Muscle of back (tissue), 11 donors: ENCODE results near the gene LPAR5. TPM values are rescaled to one million over a fixed set of nuclear protein-coding genes. Genes with fewer than 3 reads are reported as not detected.
"Not testable (repeated sequence)": the region's sequence is repeated elsewhere in the genome, so short reads cannot be mapped to it uniquely, and the experiment has no call there.

Source experiments
- DNase-seq, 3 donors: peaks; one replicate each; pipeline versions ENCODE4 v3.0.0 to v3.0.0-alpha.2; 2013
- polyA plus RNA-seq, 10 donors: library from polyadenylated mRNA; unstranded; fragments of 120-200 nt; gene quantifications; one replicate each; pipeline ENCODE4 v1.2.1, GENCODE V29; 2013; ENCODE audit not compliant: insufficient read length in 10 of 10

LPAR5 gene
- polyA plus RNA-seq, 10 donors: 0.99 to 2.3 (median 1.5) TPM

GRCh38 chr12:6607751-6608591, 27.8 kb downstream of the LPAR5 start:
- peak; percentile 48 to 86 (median 66) for DNase-seq

GRCh38 chr12:6606331-6607131, 29.2 kb downstream of the LPAR5 start:
- peak in 2 of 3 donors; percentile 58 to 76 for DNase-seq

GRCh38 chr12:6605421-6606330, 30.1 kb downstream of the LPAR5 start:
- peak in 1 of 3 donors; percentile 51 for DNase-seq

- no peak for DNase-seq
Observed at GRCh38 chr12:6604259-6605029, 31.3 kb downstream of the LPAR5 start.

GRCh38 chr12:6603095-6603567, 32.6 kb downstream of the LPAR5 start:
- peak in 2 of 3 donors; percentile 38 to 56 for DNase-seq

- no peak for DNase-seq
Observed at GRCh38 chr12:6602526-6602925, 33.2 kb downstream of the LPAR5 start.

GRCh38 chr12:6595673-6596072, 40.1 kb downstream of the LPAR5 start:
- not testable (repeated sequence) for DNase-seq

- DNase-seq: no peak
Observed at GRCh38 chr12:6592087-6592486, 43.7 kb downstream of the LPAR5 start.

- not testable (repeated sequence) for DNase-seq
Observed at GRCh38 chr12:6586569-6586968, 49.2 kb downstream of the LPAR5 start.

GRCh38 chr12:6584293-6584692, 51.5 kb downstream of the LPAR5 start:
- no peak for DNase-seq

GRCh38 chr12:6582959-6583358, 52.8 kb downstream of the LPAR5 start:
- DNase-seq: no peak

GRCh38 chr12:6582196-6582595, 53.6 kb downstream of the LPAR5 start:
- DNase-seq: no peak

GRCh38 chr12:6575648-6576047, 60.1 kb downstream of the LPAR5 start:
- DNase-seq: no peak

- no peak for DNase-seq
Observed at GRCh38 chr12:6574576-6575295, 61.0 kb downstream of the LPAR5 start.

GRCh38 chr12:6573001-6573400, 62.8 kb downstream of the LPAR5 start:
- DNase-seq: no peak

- DNase-seq: peak in 1 of 3 donors; percentile 66
Observed at GRCh38 chr12:6570264-6570887, 65.4 kb downstream of the LPAR5 start.

- no peak for DNase-seq
Observed at GRCh38 chr12:6569786-6570185, 66.0 kb downstream of the LPAR5 start.

- no peak for DNase-seq
Observed at GRCh38 chr12:6569312-6569711, 66.4 kb downstream of the LPAR5 start.
